ENCODE data around the gene COG2. TPM values are rescaled to one million over a fixed set of nuclear protein-coding genes. Genes with fewer than 3 reads are reported as not detected.
A peak's percentile ranks its signal among the peaks of the same experiment; 100 is the strongest.

COG2 gene
- total RNA-seq, 1 experiment from 2014 or later = 51.0 TPM

DNA sequence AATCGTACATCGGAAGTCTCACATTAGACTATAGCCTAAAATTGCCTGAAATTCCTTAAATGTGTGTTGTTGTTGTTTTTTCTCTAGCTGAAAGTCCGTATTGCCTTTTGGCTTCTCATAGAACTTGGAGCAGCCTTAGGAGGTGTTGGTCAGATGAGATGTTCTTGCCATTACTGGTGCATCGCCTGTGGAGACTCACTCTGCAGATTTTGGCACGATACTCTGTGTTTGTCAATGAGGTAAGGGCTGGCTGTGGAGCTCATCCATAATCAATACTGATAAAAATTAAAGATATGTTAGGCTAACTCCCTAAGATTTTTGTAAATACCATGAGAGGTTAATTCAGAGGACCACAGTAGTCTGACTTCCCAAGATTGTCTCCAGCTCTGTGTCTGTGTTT lies 42.7 kb downstream of the COG2 start:
- Histone ChIP-seq H3K36me3 (ENCODE audit: low read depth, low read length) (peaks cover 61% of the 10 kb centered on the region), H2AFZ (ENCODE audit: low read length) (no peak overlapping the region), H3K27ac (ENCODE audit: low read length) (no peak overlapping the region), H3K9ac (ENCODE audit: low read length) (no peak overlapping the region), H3K27me3 (ENCODE audit: low read length) (no peaks in the 10 kb centered on the region), H3K4me2 (ENCODE audit: low read length) (peak overlapping the region; percentile 51; the same call in 1 of the 2 replicates), H3K4me3 (ENCODE audit: low read length) (no peak overlapping the region), H4K20me1 (ENCODE audit: low read length) (peaks cover 9% of the 10 kb centered on the region; the same call in 1 of the 2 replicates), H3K9me3 (ENCODE audit: low read length) (no peaks in the 10 kb centered on the region), H3K4me1 (ENCODE audit: insufficient read depth, low read length) (peaks cover 43% of the 10 kb centered on the region), H3K79me2 (ENCODE audit: low read length) (no peaks in the 10 kb centered on the region), H3K9me2 (replicated peaks; ENCODE audit: low read length) (no peaks in the 10 kb centered on the region), H3F3A (ENCODE audit: low read length, unreplicated experiment) (peaks cover 30% of the 10 kb centered on the region)
- BruUV-seq (replicated peaks) = no TSS peak
- ChIA-PET POLR2A (ENCODE audit: unreplicated experiment) (no interaction called here), CTCF (no interaction called here)
- intact Hi-C loops (cut with micrococcal nuclease) = loop anchor here (5.0 kb wide), 1 partner anchor 57 kb away; no protein-coding TSS in a partner anchor
- TF ChIP-seq EZH2 (IDR thresholded peaks at IDR 0.05; ENCODE audit: low read length, unreplicated experiment) = no peak
- ATAC-seq = no peak
- DNase-seq = no peak

DNA sequence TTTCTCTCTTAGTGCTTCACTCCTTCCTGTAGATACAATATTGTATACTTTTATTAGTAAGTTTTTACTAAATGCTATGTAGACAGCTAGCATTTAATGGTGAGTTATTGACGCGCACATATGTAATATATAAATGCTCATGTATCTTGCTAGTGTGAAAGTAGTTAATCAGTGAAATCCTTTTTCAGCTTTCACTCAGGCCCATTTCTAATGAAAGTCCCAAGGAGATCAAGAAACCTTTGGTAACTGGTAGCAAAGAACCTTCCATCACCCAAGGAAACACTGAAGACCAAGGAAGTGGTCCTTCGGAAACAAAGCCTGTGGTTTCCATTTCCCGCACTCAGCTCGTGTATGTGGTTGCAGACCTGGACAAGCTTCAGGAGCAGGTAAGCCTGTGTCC lies 44.5 kb downstream of the COG2 start:
- Histone ChIP-seq H3K4me1 (ENCODE audit: insufficient read depth, low read length) (peaks cover 34% of the 10 kb centered on the region), H3K9me2 (replicated peaks; ENCODE audit: low read length) (no peaks in the 10 kb centered on the region), H3K27ac (ENCODE audit: low read length) (no peak overlapping the region), H3K79me2 (ENCODE audit: low read length) (no peaks in the 10 kb centered on the region), H3K9me3 (ENCODE audit: low read length) (no peaks in the 10 kb centered on the region), H3K4me2 (ENCODE audit: low read length) (no peak overlapping the region), H3K36me3 (ENCODE audit: low read depth, low read length) (peaks cover 64% of the 10 kb centered on the region), H2AFZ (ENCODE audit: low read length) (no peak overlapping the region), H3K9ac (ENCODE audit: low read length) (no peak overlapping the region), H3F3A (ENCODE audit: low read length, unreplicated experiment) (peaks cover 26% of the 10 kb centered on the region), H3K4me3 (ENCODE audit: low read length) (no peak overlapping the region), H3K27me3 (ENCODE audit: low read length) (no peaks in the 10 kb centered on the region), H4K20me1 (ENCODE audit: low read length) (peaks cover 9% of the 10 kb centered on the region; the same call in 1 of the 2 replicates)
- DNase-seq = no peak
- ATAC-seq = no peak
- intact Hi-C loops (cut with micrococcal nuclease) = no loop called here
- POLR2A ChIA-PET (ENCODE audit: unreplicated experiment) = no interaction called here
- CTCF ChIA-PET = no interaction called here
- TF ChIP-seq CTCF (conservative IDR thresholded peaks at IDR 0.05; ENCODE audit: low read depth, low read length) = no peak
- no peak for TF ChIP-seq EZH2phosphoT487 (IDR thresholded peaks at IDR 0.05; ENCODE audit: borderline replicate concordance, low read length)
- no peak for TF ChIP-seq EZH2 (IDR thresholded peaks at IDR 0.05; ENCODE audit: low read length, unreplicated experiment)
- no TSS peak for BruUV-seq (replicated peaks)

DNA sequence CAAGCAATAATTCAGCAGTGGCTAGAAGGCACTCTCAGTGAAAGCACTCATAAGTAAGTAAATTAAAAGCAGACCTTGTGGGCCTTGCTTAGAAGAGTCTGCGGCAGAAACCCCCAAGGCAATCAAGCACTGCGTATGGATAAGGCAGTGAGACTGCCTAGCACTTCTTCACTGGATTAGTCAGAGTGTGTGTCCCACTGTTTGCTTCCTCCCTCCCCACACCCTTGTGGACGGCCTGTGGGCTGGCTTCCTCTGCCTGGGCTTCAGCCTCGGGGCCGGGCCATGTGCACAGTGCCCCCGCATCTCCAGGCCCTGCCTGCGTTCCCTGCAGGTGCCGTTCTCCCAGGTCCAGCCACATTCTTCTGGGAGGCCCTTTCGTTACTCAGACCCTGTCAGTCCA lies 47.8 kb downstream of the COG2 start:
- intact Hi-C loops (cut with micrococcal nuclease) = no loop called here
- Histone ChIP-seq H2AFZ (ENCODE audit: low read length) (no peak overlapping the region), H3K9me2 (replicated peaks; ENCODE audit: low read length) (no peaks in the 10 kb centered on the region), H3K4me3 (ENCODE audit: low read length) (no peak overlapping the region), H3K9ac (ENCODE audit: low read length) (no peak overlapping the region), H3K4me2 (ENCODE audit: low read length) (no peak overlapping the region), H3K9me3 (ENCODE audit: low read length) (no peaks in the 10 kb centered on the region), H3F3A (ENCODE audit: low read length, unreplicated experiment) (no peaks in the 10 kb centered on the region), H3K27me3 (ENCODE audit: low read length) (no peaks in the 10 kb centered on the region), H3K4me1 (ENCODE audit: insufficient read depth, low read length) (0 out of 2 replicates have a peak, but pooled peaks cover under 1% of the 10 kb centered on the region), H3K36me3 (ENCODE audit: low read depth, low read length) (peaks cover 70% of the 10 kb centered on the region), H4K20me1 (ENCODE audit: low read length) (no peaks in the 10 kb centered on the region), H3K79me2 (ENCODE audit: low read length) (no peaks in the 10 kb centered on the region), H3K27ac (ENCODE audit: low read length) (no peak overlapping the region)
- BruUV-seq (replicated peaks) = no TSS peak
- ChIA-PET POLR2A (ENCODE audit: unreplicated experiment) (no interaction called here), CTCF (no interaction called here)
- ATAC-seq (no peak), DNase-seq (no peak)
- no peak for TF ChIP-seq EZH2 (IDR thresholded peaks at IDR 0.05; ENCODE audit: low read length, unreplicated experiment)
- no peak for TF ChIP-seq EZH2phosphoT487 (IDR thresholded peaks at IDR 0.05; ENCODE audit: borderline replicate concordance, low read length)
- TF ChIP-seq CTCF (conservative IDR thresholded peaks at IDR 0.05; ENCODE audit: low read depth, low read length) = no peak
